Muscle of back (tissue), 13 donors: ENCODE data around the gene JKAMP. TPM values are rescaled to one million over a fixed set of nuclear protein-coding genes. Genes with fewer than 3 reads are reported as not detected.
"Not testable (repeated sequence)": the region's sequence is repeated elsewhere in the genome, so short reads cannot be mapped to it uniquely, and the experiment has no call there.

Source experiments
- DNase-seq, 3 donors: peaks; one replicate each; pipeline versions ENCODE4 v3.0.0 to v3.0.0-alpha.2; 2013
- long read RNA-seq, 9 donors: transcript quantifications; one replicate each; lab custom pipeline, GENCODE V29; 2026
- polyA plus RNA-seq, 10 donors: library from polyadenylated mRNA; unstranded; fragments of 120-200 nt; gene quantifications; one replicate each; pipeline ENCODE4 v1.2.1, GENCODE V29; 2013; ENCODE audit not compliant: insufficient read length in 10 of 10

JKAMP gene
- 10 to 100 TPM; 34.0 to 56.0 (median 44.8) TPM for polyA plus RNA-seq
- long read RNA-seq, donor 1, transcript JKAMP-201 (7 exons, 1,726 nt) = major isoform, 7 of 12 reads
- long read RNA-seq, donor 1, partial matches to known transcripts = 0 of 12 reads
- long read RNA-seq, donor 1, other reads (novel, unspliced or antisense) = 0 of 12 reads
- long read RNA-seq, donor 2, transcript JKAMP-201 (7 exons, 1,726 nt) = major isoform, 9 of 15 reads
- long read RNA-seq, donor 2, partial matches to known transcripts = 0 of 15 reads
- long read RNA-seq, donor 2, other reads (novel, unspliced or antisense) = 0 of 15 reads
- long read RNA-seq, donor 3 = 0 reads
- long read RNA-seq, donor 4, transcript JKAMP-201 (7 exons, 1,726 nt) = major isoform, 9 of 16 reads
- long read RNA-seq, donor 4, partial matches to known transcripts = 0 of 16 reads
- long read RNA-seq, donor 4, other reads (novel, unspliced or antisense) = 0 of 16 reads
- long read RNA-seq, donor 5, transcript JKAMP-201 (7 exons, 1,726 nt) = major isoform, 13 of 18 reads
- long read RNA-seq, donor 5, partial matches to known transcripts = 0 of 18 reads
- long read RNA-seq, donor 5, other reads (novel, unspliced or antisense) = 0 of 18 reads
- long read RNA-seq, donor 6, transcript JKAMP-201 (7 exons, 1,726 nt) = major isoform, 15 of 25 reads
- long read RNA-seq, donor 6, partial matches to known transcripts = 0 of 25 reads
- long read RNA-seq, donor 6, other reads (novel, unspliced or antisense) = 0 of 25 reads
- long read RNA-seq, donor 7, transcript JKAMP-201 (7 exons, 1,726 nt) = major isoform, 11 of 15 reads
- long read RNA-seq, donor 7, partial matches to known transcripts = 0 of 15 reads
- long read RNA-seq, donor 7, other reads (novel, unspliced or antisense) = 0 of 15 reads
- long read RNA-seq, donor 8, transcript JKAMP-201 (7 exons, 1,726 nt) = major isoform, 9 of 15 reads
- long read RNA-seq, donor 8, transcript JKAMP-203 (7 exons, 1,636 nt) = minor isoform, 5 of 15 reads
- long read RNA-seq, donor 8, partial matches to known transcripts = 0 of 15 reads
- long read RNA-seq, donor 8, other reads (novel, unspliced or antisense) = 0 of 15 reads
- long read RNA-seq, donor 9, partial matches to known transcripts = 0 of 1 reads
- long read RNA-seq, donor 9, other reads (novel, unspliced or antisense) = 0 of 1 reads

DNA sequence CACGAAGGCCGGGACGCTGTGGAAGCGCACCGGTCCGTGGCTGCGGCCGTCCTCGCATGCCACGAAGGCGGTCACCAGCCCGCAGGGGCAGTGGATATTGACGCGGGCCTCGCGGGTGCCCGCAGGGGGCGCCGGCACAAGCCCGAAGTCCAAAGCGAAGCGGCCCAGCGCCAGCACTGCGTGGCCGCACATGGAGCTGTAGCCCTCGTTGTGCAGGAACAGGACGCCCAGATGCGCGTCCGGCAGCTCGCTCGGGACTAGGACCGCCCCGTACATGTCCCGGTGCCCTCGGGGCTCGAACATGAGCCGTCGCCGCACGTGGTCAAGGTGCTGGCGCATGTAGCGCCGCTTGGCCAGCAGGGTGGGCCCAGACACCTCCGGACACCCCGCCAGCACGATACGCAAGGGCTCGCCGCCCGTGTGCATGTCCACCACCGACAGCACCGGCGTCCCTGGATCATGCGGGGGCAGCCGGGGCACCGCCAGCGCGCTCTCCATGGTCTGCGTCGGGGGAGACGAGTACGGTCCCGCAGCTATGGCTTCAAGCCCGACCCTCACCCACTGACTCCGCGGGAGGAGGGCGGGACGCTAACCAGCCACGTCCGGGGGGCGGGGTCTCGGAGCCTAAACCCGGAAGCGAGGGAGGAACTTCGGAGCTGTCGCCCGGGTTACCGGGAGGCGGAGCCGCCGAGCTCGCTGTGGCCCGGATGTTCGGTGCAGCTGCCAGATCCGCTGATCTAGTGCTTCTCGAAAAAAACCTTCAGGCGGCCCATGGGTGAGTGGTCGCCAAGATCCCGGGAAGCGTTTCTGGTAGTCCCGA lies at the start of gene JKAMP, which contains the start of gene L3HYPDH:
JKAMP (plus strand) TSS at position 699 of the 820 bp plus-strand sequence; CDS start at position 772, 73 bp downstream.
L3HYPDH (minus strand) TSS at position 590 of the 820 bp plus-strand sequence; CDS start at position 498, 92 bp downstream.
- peak; percentile 96 to 99 (median 97) for DNase-seq

DNA sequence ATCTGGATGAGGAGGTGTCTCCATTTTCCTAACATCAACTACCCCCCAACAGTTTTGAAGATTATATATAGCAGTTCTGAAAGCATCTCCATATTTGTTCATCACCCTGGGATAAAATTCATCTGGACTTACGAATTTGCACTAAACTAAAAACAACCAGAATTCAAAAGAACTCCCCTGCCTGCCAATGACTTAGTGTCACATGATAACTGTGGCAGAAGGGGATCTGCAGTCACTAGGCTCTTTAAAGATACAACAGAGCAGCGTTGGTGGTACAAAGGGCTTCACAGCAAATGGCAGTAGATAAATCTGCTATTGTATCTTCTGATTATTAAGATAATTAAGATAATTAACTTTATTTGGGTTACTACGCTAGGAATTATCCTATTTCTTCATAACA lies 49.2 kb upstream of the JKAMP start:
- DNase-seq = no peak

- DNase-seq = no peak
These were observed 48.3 kb upstream of the JKAMP start for GRCh38 chr14:59435987-59436386.

- DNase-seq = peak in 1 of 3 donors; percentile 51
These were observed 46.1 kb upstream of the JKAMP start for GRCh38 chr14:59438195-59438647.

DNA sequence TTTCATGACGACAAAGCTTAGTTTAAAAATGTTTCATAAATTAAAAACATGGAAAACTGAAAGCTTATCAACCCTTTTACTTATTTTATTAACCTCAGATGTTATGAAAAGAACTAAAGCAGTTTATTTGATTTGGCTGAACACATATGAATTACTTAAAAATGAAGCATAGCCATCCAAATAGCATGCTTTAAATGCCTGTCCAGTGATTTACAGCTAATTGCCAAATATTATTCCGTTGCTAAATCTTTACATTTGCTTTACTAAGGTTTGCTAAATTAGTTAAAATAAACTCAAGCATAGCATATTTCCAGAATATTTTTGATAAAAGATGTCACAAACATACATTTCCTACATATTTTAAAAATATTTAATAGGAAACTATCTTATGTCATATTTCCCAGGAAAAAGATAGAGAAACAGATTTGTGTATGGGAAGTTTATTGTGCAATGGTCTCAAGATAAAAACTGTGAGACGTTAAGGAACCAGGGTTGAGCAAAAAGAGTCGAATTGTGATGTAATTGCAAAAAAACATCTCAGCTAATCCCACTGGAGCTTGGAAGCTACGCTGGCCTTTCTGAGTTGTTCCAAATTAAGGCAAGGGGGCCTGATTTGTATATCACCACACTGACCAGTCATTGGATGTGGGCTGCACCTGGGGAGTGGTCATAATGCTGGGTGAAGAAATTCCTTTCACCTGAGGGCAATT lies 44.9 kb upstream of the JKAMP start:
- DNase-seq = peak in 1 of 3 donors; percentile 31

- DNase-seq = not testable (repeated sequence)
These were observed 35.6 kb upstream of the JKAMP start for GRCh38 chr14:59448673-59449072.

GRCh38 chr14:59450716-59451115 lies 33.6 kb upstream of the JKAMP start:
- peak in 1 of 3 donors; percentile 21 for DNase-seq

DNA sequence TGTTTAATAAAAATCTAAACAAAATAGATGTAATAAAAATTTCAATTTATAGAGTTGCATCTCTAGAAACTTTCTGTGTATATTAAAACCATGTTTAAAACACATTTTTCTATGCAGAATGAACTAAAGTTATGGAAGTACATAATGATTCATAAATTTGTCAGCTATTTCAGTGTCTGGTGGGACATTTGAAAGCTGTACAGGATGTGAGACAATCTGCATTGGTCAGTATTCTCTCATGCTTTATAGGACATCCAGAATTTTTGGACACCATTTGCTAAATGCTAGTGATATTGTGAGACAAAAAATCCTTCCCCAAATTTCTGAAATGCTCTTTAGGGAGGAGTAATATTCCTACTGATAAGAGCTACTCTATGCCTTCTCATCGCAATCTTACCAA lies 32.5 kb upstream of the JKAMP start:
- no peak for DNase-seq

GRCh38 chr14:59454139-59454538 lies 30.2 kb upstream of the JKAMP start:
- peak in 1 of 3 donors; percentile 82 for DNase-seq

DNA sequence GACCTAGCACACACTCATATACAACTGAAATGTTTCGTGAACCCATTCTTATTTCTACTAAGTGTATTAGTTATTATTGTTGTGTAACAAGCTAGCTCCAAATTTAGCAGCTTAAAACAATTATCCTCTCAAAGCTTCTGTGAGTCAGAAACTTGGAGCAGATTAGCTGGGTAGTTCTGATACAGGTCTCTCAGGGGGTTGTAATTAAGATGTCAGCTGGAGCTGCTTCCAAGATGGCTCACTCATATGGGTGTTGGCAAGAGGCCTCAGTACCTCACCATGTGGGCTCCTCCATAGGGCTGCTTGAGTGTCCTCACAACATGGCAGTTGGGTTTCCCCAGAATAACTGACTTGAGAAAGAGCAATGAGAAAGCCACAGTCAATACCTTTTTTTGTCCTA lies 28.9 kb upstream of the JKAMP start:
- peak in 1 of 3 donors; percentile 41 for DNase-seq

DNA sequence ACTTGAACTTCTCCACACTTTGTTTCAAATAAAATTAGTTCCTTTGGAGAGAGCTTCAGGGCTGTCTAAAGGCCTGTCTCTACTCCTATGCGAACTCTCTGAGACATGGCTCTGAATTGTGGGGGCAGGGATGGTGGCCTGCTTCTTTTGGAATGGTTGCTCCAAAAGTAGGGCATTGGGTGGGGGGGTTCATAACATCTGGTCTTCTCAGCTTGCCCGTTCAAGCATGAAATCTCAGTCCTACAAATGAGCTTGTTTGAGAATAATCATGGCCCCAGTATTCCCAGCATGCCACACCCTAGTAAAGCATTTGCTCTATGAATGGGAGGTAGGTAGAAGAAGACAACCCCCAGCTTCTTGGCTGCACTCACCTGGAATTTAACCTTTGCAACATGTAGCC lies 25.8 kb upstream of the JKAMP start:
- no peak for DNase-seq

DNA sequence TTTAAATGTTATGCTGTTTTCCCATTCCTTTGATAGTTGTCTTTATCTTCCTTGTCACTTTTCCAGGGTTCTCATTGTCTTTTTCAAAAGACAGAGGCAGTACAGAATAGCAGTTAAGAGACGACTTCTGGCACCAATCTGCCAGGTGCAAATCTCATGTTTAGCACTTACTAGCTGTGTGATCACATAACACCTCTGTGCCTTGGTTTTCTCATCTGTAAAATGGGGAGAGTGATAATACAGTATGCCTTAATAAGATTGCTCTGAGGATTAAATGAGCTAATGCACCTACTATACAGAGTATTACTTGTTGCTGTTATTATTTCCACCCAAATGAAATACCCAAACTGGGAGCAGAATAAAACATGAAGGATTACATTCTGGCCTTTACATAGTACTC lies 23.9 kb upstream of the JKAMP start:
- no peak for DNase-seq

DNA sequence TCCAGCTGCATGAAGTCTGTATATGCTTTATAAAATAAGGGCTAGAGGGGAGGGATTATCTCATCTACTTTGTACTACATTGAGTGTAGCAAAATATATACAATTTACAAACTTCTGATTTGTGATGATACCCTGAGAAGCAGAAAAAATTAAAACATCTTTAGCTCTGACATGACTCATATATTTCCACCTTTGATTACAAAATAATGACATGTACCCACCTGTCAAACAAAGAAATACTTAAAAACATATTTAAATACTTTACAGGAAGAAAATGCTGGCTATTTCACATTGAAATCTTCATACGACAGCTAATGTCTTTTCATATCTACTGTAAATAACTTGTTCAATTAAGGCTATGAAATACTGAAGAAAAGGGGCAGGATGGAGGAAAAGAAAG lies 22.4 kb upstream of the JKAMP start:
- DNase-seq = no peak

GRCh38 chr14:59463787-59464485 lies 20.4 kb upstream of the JKAMP start:
- DNase-seq = no peak

DNA sequence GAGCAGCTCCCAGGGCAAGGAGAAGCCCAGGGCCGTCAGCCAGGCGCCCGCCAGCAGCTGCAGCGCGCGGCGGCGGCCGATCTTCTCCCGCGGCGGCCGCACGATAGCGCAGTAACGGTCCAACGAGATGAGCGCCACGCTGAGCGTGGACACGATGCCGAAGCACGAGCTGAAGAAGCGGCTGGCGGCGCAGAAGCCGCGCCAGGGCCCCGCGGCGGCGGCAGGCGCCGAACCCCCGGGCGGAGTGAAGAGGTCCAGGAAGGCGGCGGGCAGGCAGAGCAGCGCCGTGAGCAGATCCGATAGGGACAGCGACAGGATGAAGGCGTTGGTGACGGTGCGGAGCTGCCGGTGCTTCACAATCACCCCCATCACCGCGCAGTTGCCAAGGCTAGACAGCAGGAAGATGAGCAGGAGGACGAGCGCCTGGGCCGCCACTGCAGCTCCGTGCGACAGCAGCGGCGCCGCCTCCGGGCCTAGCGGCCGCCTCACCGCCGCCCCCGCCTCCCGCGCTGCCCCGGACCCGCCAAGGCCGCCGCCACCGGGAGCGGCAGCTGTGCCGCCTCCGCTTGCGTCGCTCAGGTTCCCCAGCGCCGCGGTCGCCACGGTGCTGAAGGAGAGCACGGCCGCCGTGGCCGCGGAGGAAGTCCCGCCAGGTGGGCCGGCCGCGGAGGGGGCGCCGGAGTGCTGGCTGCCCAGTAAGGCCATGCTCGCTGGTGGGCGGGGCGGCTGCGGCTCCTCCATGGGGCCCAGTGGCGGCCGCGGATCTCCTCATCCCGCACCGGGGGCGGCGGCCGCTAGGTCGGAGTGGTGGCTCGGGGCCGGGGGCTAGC lies 19.6 kb upstream of the JKAMP start:
- DNase-seq = peak; percentile 60 to 91 (median 80)

- DNase-seq = no peak
These were observed 18.8 kb upstream of the JKAMP start, which contains the start of gene GPR135 for GRCh38 chr14:59465316-59466135. Gene GPR135, minus strand, starts transcription at chr14:59465380. Its CDS starts 154 bp downstream, at chr14:59465226.

- DNase-seq = peak in 1 of 3 donors; percentile 38
These were observed 10.1 kb upstream of the JKAMP start for GRCh38 chr14:59474172-59474571.
